ENCODE data around the gene GYPB. TPM values are rescaled to one million over a fixed set of nuclear protein-coding genes. Genes with fewer than 3 reads are reported as not detected.

The GYPB gene
- total and polyA plus RNA-seq, 8 donors: 5.9 to 8.9 (median 7.9) TPM; not detected in 2

Other genes starting within 250 kb of the GYPB start
- 1 to 10 TPM; 1.2 to 2.4 TPM for gene GYPE, start 113.8 kb downstream of the GYPB start, total RNA-seq
- 10 to 100 TPM; 14.1 to 23.1 (median 16.9) TPM for gene GYPE, start 113.8 kb downstream of the GYPB start, polyA plus RNA-seq (ENCODE audit: insufficient read length in 6 of 6)
- not detected for gene GYPA, start 121.3 kb upstream of the GYPB start, total RNA-seq
- gene GYPA, start 121.3 kb upstream of the GYPB start, polyA plus RNA-seq (ENCODE audit: insufficient read length in 6 of 6): 10 to 100 TPM in 1 of 6 donors, 1 to 10 TPM in 5; 3.4 to 12.4 (median 6.9) TPM

Data from left lung (tissue), 8 donors.